NCI-H1694 (cell line): ENCODE data around the gene KRT80.

Source experiments
- DNase-seq: peaks from one replicate; lab custom pipeline; 2025; lab: John Stamatoyannopoulos, UW

The KRT80 gene

GRCh38 chr12:52198454-52199215 lies 6.8 kb upstream of the KRT80 start:
- DNase-seq = no peak

- DNase-seq = no peak
These were observed 5.8 kb upstream of the KRT80 start for GRCh38 chr12:52197371-52198231.

- no peak for DNase-seq
These were observed 3.4 kb upstream of the KRT80 start for GRCh38 chr12:52195065-52195730.

GRCh38 chr12:52193991-52194390 lies 2.2 kb upstream of the KRT80 start:
- DNase-seq = no peak

- no peak for DNase-seq
These were observed 1.7 kb upstream of the KRT80 start for GRCh38 chr12:52193532-52193931.

GRCh38 chr12:52190860-52191729 lies 719 bp downstream of the KRT80 start:
- DNase-seq = no peak

GRCh38 chr12:52189376-52190174 lies 2.2 kb downstream of the KRT80 start:
- DNase-seq = no peak

- DNase-seq = no peak
These were observed 3.2 kb downstream of the KRT80 start for GRCh38 chr12:52188658-52189057.

GRCh38 chr12:52187640-52188039 lies 4.2 kb downstream of the KRT80 start:
- DNase-seq = no peak

GRCh38 chr12:52187206-52187605 lies 4.6 kb downstream of the KRT80 start:
- no peak for DNase-seq

GRCh38 chr12:52186118-52186840 lies 5.5 kb downstream of the KRT80 start:
- DNase-seq = no peak

- no peak for DNase-seq
These were observed 6.3 kb downstream of the KRT80 start for GRCh38 chr12:52185400-52185967.

GRCh38 chr12:52184813-52185212 lies 7.0 kb downstream of the KRT80 start:
- DNase-seq = no peak

GRCh38 chr12:52183971-52184370 lies 7.8 kb downstream of the KRT80 start:
- DNase-seq = no peak

- DNase-seq = no peak
These were observed 8.3 kb downstream of the KRT80 start for GRCh38 chr12:52183544-52183910.

GRCh38 chr12:52182898-52183543 lies 8.8 kb downstream of the KRT80 start:
- DNase-seq = no peak

- DNase-seq = peak; percentile 36
These were observed 9.4 kb downstream of the KRT80 start for GRCh38 chr12:52182384-52182783.

- peak; percentile 62 for DNase-seq
These were observed 10.1 kb downstream of the KRT80 start for GRCh38 chr12:52181746-52182145.

- no peak for DNase-seq
These were observed 10.7 kb downstream of the KRT80 start for GRCh38 chr12:52180971-52181628.
